Effector memory CD8-positive, alpha-beta T cell (primary cell): ENCODE measurements around the gene GXYLT2.

Source experiments
- ATAC-seq: fragments of 150-1000 bp; cut with Tn5 transposase; replicated peaks from 2 replicates; pipeline ENCODE4 v1.10.0; 2021; ENCODE audit warnings: mild to moderate bottlenecking, moderate library complexity
- DNase-seq, 3 experiments: peaks; one replicate each; pipeline ENCODE4 v3.0.0; 2021
- H3K27ac Mint-ChIP-seq, 2 donors: one replicate each; pipeline ENCODE4 v1.8.0; 2022; ENCODE audit warnings: mild to moderate bottlenecking in 2 of 2, mixed read lengths in 2 of 2, moderate library complexity in 2 of 2
- H3K27me3 Mint-ChIP-seq, 2 donors: one replicate each; pipeline ENCODE4 v1.8.0; 2022; ENCODE audit warnings: mixed read lengths in 2 of 2
- H3K36me3 Mint-ChIP-seq: one replicate; pipeline ENCODE4 v1.8.0; 2022; ENCODE audit warnings: mild to moderate bottlenecking, moderate library complexity, mixed read lengths; ENCODE audit not compliant: insufficient read depth
- H3K4me1 Mint-ChIP-seq, 2 donors: one replicate each; pipeline ENCODE4 v1.8.0; 2022; ENCODE audit warnings: low read depth in 2 of 2, mixed read lengths in 2 of 2
- H3K4me3 Mint-ChIP-seq, 2 donors: one replicate each; pipeline ENCODE4 v1.8.0; 2022; ENCODE audit warnings: mild to moderate bottlenecking in 2 of 2, mixed read lengths in 2 of 2, moderate library complexity in 2 of 2
- H3K9me3 Mint-ChIP-seq, 2 donors: one replicate each; pipeline ENCODE4 v1.8.0; 2022; ENCODE audit warnings: mixed read lengths in 2 of 2

GXYLT2 gene

DNA sequence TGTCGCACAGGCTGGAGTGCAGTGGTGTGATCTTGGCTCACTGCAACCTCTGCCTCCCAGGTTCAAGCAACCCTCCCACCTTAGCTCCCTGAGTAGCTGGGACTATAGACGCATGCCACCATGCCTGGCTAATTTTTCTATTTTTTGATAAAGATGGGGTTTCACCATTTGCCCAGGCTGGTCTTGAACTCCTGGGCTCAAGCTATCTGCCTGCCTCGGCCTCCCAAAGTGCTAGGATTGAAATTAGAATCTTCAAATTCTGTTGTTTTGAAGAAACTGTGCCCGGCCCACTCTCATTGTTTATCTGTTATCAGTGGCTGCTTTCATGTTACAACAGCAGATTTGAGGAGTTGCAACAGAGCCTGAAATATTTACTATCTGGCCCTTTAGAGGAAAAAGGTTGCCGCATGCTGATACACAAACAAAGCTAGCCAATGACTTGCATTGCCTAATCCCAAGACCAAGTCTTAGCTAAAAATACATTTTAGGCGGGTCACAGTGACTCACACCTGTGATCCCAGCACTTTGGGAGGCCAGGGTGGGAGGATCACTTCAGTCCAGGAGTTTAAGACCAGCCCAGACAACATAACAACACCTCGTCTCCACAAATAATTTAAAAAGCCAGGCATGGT lies 65.6 kb downstream of the GXYLT2 start:
- ATAC-seq = no peak
- H3K36me3 Mint-ChIP-seq = no peaks in the 10 kb centered on the region

DNA sequence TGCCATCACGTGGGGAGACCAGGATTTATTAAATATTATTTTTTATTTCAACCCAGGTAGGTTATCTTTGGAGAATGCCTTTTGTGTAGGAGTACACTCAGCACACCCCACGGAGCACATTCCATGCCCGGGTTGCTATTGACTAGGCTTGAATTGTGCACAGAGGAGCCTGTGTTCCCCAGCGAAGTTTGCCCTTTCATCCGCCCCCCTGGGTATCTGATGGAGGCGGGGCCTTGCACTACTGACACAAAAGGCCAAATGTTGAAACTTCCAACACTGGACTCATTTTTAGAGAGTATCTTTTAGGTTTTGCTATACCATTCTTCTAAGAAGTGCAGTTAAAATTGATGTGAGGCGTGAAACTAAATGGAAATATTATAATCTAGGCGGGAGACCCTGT lies 69.5 kb downstream of the GXYLT2 start:
- no peaks in the 10 kb centered on the region for H3K9me3 Mint-ChIP-seq
- no peak for ATAC-seq

More for the DNA sequence above, 65.6 kb downstream of the GXYLT2 start:
- Mint-ChIP-seq H3K4me1 (peaks cover 1 to 6% of the 10 kb centered on the region in 2 donors), H3K9me3 (no peaks in the 10 kb centered on the region), H3K4me3 (no peak overlapping the region), H3K27ac (no peak overlapping the region), H3K27me3 (peaks cover 11 to 19% of the 10 kb centered on the region in 2 donors)
- DNase-seq = no peak

DNA sequence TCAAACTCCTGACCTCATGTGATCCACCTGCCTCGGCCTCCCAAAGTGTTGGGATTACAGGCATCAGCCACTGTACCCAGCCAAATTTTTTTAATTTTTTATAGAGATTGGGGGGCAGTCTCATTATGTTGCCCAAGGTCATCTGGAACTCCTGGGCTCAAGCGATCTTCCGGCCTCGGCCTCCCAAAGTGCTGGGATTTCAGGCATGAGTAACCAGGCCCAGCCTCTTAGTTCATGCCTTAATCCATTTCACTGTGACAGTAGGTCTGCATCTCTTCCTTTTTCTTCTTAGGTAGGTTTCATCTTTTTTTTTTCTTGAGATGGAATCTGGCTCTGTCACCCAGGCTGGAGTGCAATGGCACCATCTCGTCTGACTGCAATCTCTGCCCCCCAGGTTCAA lies 71.5 kb downstream of the GXYLT2 start:
- Mint-ChIP-seq H3K36me3 (no peaks in the 10 kb centered on the region), H3K9me3 (no peaks in the 10 kb centered on the region), H3K4me3 (no peak overlapping the region), H3K27ac (no peak overlapping the region), H3K4me1 (peaks cover 0 to 6% of the 10 kb centered on the region in 2 donors), H3K27me3 (peaks cover 11 to 19% of the 10 kb centered on the region in 2 donors)
- DNase-seq (no peak), ATAC-seq (no peak)

More for the DNA sequence above, 69.5 kb downstream of the GXYLT2 start:
- Mint-ChIP-seq H3K27ac (no peak overlapping the region), H3K4me1 (peaks cover 0 to 6% of the 10 kb centered on the region in 2 donors), H3K4me3 (no peak overlapping the region), H3K27me3 (peaks cover 11 to 19% of the 10 kb centered on the region in 2 donors), H3K36me3 (no peaks in the 10 kb centered on the region)
- no peak for DNase-seq

DNA sequence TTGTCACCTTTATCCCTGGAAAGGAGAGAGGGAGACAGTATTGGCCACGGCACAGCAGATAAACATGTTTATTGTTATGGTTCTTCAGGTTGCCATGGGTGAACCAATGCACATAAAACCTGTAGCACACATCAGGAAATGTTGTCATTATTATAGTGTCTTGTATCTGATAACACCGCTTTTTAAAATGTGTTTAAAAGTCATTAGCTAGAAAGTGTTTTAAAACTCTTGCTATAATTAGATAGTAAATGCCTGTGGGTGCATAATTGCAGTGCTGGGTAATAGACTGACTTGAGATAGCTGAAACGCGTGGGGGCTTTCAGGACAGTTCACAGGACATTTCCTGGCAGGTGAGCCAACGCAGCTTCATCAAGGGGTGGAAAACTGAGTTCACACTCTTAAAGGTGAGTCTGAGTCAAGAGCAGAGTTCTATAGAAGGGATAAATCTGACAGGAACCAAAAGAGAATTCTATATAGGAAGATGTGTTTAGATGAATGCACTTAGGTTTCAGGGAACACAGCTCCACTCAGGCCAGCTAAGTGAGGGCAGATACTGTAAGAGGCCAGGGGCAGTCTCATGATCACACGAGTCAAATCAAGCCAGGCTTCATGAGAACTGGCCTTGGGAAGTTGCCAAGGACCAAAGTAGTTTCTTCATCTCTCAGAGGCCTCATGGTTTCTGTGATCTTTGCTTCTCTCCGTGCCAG lies 73.1 kb downstream of the GXYLT2 start:
- DNase-seq = no peak
- no peak overlapping the region for H3K27ac Mint-ChIP-seq
- no peak for ATAC-seq
- H3K9me3 Mint-ChIP-seq = no peaks in the 10 kb centered on the region
- peaks cover 7 to 18% of the 10 kb centered on the region in 2 donors for H3K4me1 Mint-ChIP-seq
- no peaks in the 10 kb centered on the region for H3K36me3 Mint-ChIP-seq
- H3K27me3 Mint-ChIP-seq = peaks cover 7 to 8% of the 10 kb centered on the region in 2 donors
- no peak overlapping the region for H3K4me3 Mint-ChIP-seq

DNA sequence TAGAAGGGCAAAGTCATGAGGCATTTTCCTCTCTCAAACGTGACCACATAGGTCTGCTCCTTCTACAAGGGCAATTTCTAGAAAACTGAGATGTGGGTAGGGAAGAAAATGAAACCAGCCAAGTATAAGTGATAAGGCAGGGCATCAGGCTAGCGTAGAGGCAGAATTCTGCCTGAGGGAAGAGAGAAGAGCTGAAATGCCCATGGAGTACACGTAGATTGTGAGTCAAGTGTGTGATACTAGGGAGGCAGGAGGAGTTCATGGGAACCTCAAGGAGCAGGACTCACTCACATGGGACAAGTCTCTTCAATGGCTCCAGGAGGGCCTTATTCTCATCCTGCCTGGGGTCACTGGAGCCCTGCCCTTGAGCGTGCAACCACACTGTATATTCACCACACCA lies 73.9 kb downstream of the GXYLT2 start:
- Mint-ChIP-seq H3K27me3 (no peaks in the 10 kb centered on the region), H3K9me3 (no peaks in the 10 kb centered on the region), H3K4me3 (no peak overlapping the region), H3K36me3 (no peaks in the 10 kb centered on the region), H3K4me1 (peaks cover 7 to 23% of the 10 kb centered on the region in 2 donors), H3K27ac (no peak overlapping the region)
- no peak for ATAC-seq
- DNase-seq = no peak

DNA sequence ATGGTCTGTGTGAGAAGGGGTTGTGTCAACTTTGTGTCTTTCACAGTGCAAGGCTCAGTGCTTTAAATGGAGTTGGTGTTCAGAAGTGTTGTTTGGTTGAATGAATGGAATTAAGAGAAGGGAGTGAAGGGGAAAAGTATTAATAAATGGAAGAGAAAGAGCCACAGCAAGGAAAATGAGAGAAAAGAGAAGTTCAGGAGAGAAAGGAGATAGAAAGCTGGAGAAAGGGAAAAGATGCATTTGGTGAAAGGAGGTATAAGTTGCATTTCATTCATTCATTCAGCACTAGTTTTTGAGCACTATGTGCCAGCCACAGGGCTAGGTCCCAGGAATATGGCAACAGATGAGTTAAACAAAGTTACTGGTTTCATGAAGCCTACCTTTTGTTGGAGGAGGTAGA lies 74.5 kb downstream of the GXYLT2 start:
- Mint-ChIP-seq H3K9me3 (no peaks in the 10 kb centered on the region), H3K27ac (no peak overlapping the region), H3K4me1 (peaks cover 7 to 23% of the 10 kb centered on the region in 2 donors), H3K36me3 (no peaks in the 10 kb centered on the region), H3K4me3 (no peak overlapping the region), H3K27me3 (no peaks in the 10 kb centered on the region)
- DNase-seq (no peak), ATAC-seq (no peak)

DNA sequence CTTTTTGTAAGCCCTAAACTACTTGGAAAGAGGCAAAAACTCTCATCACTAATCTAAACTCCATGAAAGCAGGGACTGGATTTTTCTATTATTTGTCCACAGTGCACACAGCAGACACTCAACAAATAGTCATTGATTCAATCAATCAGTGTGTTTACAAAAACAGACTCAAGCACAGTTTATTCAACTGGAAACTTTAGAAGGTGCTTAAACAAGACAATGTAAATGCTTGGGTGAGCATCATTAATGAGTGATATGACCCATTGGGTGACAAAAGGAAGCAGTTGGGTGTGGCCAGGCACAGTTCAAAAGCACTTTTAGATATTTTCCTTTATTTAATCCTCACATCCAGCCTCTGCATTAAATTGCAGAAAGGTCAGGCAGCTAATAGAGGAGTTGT lies 76.8 kb downstream of the GXYLT2 start:
- H3K27me3 Mint-ChIP-seq = no peaks in the 10 kb centered on the region
- ATAC-seq (no peak), DNase-seq (no peak)
- H3K36me3 Mint-ChIP-seq = no peaks in the 10 kb centered on the region
- no peaks in the 10 kb centered on the region for H3K9me3 Mint-ChIP-seq
- no peak overlapping the region for H3K4me3 Mint-ChIP-seq
- H3K4me1 Mint-ChIP-seq = peaks cover 7 to 23% of the 10 kb centered on the region in 2 donors
- H3K27ac Mint-ChIP-seq = no peak overlapping the region

DNA sequence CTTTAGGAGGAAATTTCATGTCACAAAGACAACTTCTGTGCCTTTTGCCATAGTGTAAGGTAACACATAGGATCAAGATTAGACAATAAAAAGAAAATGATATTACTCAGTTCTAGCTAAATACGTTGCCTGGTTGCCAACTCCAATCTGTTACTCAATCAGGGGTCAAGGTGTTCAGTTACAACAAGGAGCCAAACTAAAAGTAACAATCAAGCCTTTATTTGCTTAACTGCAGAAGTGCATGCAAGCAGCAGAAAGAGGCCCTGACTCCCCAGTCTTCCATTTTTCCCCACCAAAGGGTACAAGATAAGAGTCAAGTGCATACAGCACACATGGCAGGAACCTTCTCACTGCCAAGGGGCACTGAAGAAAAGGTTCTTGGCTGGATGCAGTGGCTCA lies 80.4 kb downstream of the GXYLT2 start:
- DNase-seq = no peak
- Mint-ChIP-seq H3K36me3 (no peaks in the 10 kb centered on the region), H3K27ac (no peak overlapping the region), H3K9me3 (no peaks in the 10 kb centered on the region), H3K27me3 (peaks cover 0 to 5% of the 10 kb centered on the region in 2 donors), H3K4me3 (no peak overlapping the region), H3K4me1 (peaks cover 10 to 17% of the 10 kb centered on the region in 2 donors)
- no peak for ATAC-seq

DNA sequence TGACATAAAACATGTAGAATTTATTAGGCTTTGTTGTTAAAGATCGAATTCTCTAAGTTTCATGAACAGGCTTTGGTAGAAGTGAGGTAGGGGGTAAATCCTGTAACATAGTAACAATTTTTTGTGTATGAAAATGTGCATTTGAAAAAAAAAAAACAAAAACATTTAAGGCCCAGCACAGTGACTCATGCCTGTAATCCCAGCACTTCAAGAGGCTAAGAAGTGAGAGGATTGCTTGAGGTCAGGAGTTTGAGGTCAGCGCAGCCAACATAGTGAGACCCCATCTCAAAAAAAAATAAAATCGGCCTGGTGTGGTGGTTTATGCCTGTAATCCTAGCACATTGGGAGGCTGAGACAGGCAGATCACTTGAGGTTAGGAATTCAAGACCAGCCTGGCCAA lies 81.9 kb downstream of the GXYLT2 start:
- Mint-ChIP-seq H3K27ac (no peak overlapping the region), H3K4me1 (peaks cover 10 to 16% of the 10 kb centered on the region in 2 donors), H3K4me3 (no peak overlapping the region), H3K27me3 (peaks cover 0 to 6% of the 10 kb centered on the region in 2 donors), H3K36me3 (no peaks in the 10 kb centered on the region), H3K9me3 (no peaks in the 10 kb centered on the region)
- no peak for DNase-seq
- no peak for ATAC-seq

DNA sequence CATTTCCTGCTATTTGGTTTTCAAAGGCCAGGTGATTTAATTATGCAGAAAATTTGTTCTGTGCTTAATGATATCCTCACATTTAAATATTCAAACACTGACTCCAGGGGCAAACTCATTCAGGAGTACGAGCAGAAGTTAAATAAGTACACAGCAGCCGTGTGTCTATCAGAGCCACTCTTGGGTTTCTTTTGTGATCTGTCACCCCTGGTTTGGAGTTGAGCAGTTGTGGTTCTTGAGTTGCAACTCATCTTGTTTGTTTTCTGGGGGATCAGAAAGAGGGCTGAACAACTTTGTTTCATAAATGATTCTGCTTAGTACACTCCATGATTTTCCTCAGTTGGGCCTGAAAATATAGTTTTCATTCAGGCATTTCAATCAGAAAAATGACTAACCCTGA lies 83.1 kb downstream of the GXYLT2 start:
- Mint-ChIP-seq H3K36me3 (no peaks in the 10 kb centered on the region), H3K4me3 (no peak overlapping the region), H3K27me3 (peaks cover 0 to 6% of the 10 kb centered on the region in 2 donors), H3K9me3 (no peaks in the 10 kb centered on the region), H3K27ac (no peak overlapping the region), H3K4me1 (peaks cover 4 to 5% of the 10 kb centered on the region in 2 donors)
- DNase-seq = no peak
- no peak for ATAC-seq

DNA sequence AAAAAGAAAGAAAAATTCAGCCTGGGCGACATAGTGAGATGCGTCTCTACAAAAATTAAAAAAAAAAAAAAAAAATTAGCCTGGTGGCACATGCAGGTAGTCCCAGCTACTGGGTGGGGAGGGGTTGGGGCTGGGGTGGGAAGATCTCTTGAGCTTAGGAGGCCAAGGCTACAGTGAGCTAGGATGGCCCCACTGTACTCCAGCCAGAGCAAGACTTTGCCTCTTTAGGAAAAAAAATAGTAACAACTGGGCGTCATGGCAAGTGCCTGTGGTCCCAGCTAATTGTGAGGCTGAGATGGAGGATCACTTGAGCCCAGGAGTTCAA lies 84.8 kb downstream of the GXYLT2 start:
- Mint-ChIP-seq H3K9me3 (no peaks in the 10 kb centered on the region), H3K36me3 (no peaks in the 10 kb centered on the region), H3K4me3 (no peak overlapping the region), H3K27ac (no peak overlapping the region), H3K4me1 (peaks cover 0 to 3% of the 10 kb centered on the region in 2 donors), H3K27me3 (peaks cover 0 to 6% of the 10 kb centered on the region in 2 donors)
- no peak for ATAC-seq
- DNase-seq = no peak

DNA sequence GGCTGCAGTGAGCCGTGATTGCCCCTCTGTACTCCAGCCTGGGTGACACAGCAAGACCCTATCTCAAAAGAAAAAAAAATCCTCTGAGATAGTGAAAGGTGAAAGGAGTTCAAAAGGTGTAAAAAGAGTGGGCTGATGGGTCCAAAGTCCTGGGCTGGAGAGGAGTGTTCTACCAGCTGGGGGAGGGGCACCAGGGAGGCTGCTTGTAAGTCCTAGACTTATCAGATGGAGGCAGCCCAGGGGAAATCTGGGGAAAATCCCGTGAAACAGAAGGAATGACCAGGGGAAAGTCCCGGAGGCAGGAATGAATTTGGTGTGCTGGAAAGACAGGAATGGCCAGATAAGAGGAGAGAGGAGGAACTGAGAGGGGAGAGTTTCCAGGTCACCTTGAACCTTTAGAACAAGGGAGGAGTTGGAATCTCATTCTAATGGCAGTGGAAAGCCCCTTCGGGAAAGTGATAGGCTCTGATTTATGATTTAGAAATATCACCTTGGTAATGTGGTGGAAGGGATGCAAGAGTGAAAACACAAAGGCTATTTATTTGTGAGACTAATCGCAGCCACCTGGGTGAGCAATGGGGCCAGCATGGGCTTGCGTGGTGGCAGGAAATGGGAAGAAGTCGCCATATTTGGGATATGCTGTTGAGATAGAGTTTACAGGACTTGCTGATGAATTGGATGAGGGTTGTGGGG lies 85.3 kb downstream of the GXYLT2 start:
- ATAC-seq = no peak
- Mint-ChIP-seq H3K36me3 (no peaks in the 10 kb centered on the region), H3K4me1 (peaks cover 0 to 3% of the 10 kb centered on the region in 2 donors), H3K27me3 (peaks cover 0 to 6% of the 10 kb centered on the region in 2 donors), H3K4me3 (no peak overlapping the region), H3K9me3 (no peaks in the 10 kb centered on the region), H3K27ac (no peak overlapping the region)
- no peak for DNase-seq

DNA sequence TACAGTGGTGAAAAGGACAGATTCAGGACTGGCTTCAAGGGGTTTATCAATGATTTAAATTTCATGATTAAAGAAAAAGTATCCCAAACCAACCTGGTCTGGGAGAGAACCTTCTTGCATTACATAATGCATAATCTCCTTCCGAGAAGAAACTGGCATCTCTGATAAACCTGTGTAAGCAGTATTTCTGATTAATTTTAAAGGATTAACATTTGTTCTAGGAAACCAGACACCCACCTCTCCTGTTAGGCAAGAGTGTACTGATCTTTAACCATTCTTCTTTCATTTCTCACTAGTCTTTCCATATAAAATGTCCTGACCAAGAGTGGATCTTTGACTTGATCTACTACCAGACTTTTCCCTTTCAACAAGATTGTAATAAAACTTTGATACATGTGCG lies 85.9 kb downstream of the GXYLT2 start:
- Mint-ChIP-seq H3K36me3 (no peaks in the 10 kb centered on the region), H3K4me3 (no peak overlapping the region), H3K4me1 (peaks cover 0 to 3% of the 10 kb centered on the region in 2 donors), H3K27me3 (peaks cover 0 to 6% of the 10 kb centered on the region in 2 donors), H3K9me3 (no peaks in the 10 kb centered on the region), H3K27ac (no peak overlapping the region)
- DNase-seq = no peak
- ATAC-seq = no peak

DNA sequence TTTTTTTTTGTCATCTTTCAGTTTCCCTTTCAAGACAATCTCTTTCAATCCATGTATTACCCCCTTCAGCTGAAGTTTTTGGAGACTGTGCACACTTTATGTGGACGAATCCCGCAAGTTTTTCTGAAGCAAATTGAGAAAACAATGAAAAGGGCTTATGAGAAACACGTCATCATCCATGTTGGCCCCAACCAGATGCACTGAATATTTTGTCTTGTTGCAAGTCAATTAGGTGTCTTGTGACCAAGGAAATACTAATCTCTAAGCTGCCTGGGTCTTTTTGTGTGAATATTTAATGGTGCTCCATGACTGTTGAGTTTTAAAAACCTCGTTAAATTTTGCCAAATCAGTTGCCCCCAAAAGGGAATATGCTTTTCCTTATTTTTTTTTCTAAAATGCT lies 87.1 kb downstream of the GXYLT2 start:
- H3K36me3 Mint-ChIP-seq = no peaks in the 10 kb centered on the region
- DNase-seq = no peak
- peaks cover 0 to 3% of the 10 kb centered on the region in 2 donors for H3K4me1 Mint-ChIP-seq
- no peak overlapping the region for H3K4me3 Mint-ChIP-seq
- H3K27me3 Mint-ChIP-seq = peaks cover 10 to 12% of the 10 kb centered on the region in 2 donors
- no peak overlapping the region for H3K27ac Mint-ChIP-seq
- no peak for ATAC-seq
- no peaks in the 10 kb centered on the region for H3K9me3 Mint-ChIP-seq
